WERI-Rb-1 (cell line): Measurements from ENCODE around the gene KREMEN1.

ENCODE experiments used
- DNase-seq: peaks from one replicate; pipeline ENCODE4 v3.0.0-alpha.2; 2020
- H3K27ac ChIP-seq: fragments of 250-450 bp; sonication (Bioruptor Pico); 2 replicates; pipeline ENCODE4 v1.5.1; 2020; ENCODE audit warnings: mild to moderate bottlenecking, moderate library complexity
- H3K27me3 ChIP-seq: fragments of 250-450 bp; sonication (Bioruptor Pico); 2 replicates; pipeline ENCODE4 v1.5.1; 2021; ENCODE audit warnings: mild to moderate bottlenecking, low read depth, moderate library complexity; ENCODE audit not compliant: insufficient read depth, severe bottlenecking
- H3K36me3 ChIP-seq: fragments of 250-450 bp; sonication (Bioruptor Pico); 2 replicates; pipeline ENCODE4 v1.5.1; 2020; ENCODE audit warnings: mild to moderate bottlenecking, moderate library complexity
- H3K4me3 ChIP-seq: 2 replicates; pipeline ENCODE4 v1.5.1; 2011; ENCODE audit warnings: low read depth, mild to moderate bottlenecking, control low read depth, low read length
- H3K9me3 ChIP-seq: fragments of 250-450 bp; sonication (Bioruptor Pico); 2 replicates; pipeline ENCODE4 v1.5.1; 2021; ENCODE audit warnings: mild to moderate bottlenecking, moderate library complexity; ENCODE audit not compliant: severe bottlenecking
- TF ChIP-seq, protein P1 (sequence below): IDR thresholded peaks from 2 replicates; pipeline ENCODE4 v1.5.1; 2011; ENCODE audit warnings: low read depth, mild to moderate bottlenecking, control low read depth, inconsistent platforms, low read length

KREMEN1 gene

DNA sequence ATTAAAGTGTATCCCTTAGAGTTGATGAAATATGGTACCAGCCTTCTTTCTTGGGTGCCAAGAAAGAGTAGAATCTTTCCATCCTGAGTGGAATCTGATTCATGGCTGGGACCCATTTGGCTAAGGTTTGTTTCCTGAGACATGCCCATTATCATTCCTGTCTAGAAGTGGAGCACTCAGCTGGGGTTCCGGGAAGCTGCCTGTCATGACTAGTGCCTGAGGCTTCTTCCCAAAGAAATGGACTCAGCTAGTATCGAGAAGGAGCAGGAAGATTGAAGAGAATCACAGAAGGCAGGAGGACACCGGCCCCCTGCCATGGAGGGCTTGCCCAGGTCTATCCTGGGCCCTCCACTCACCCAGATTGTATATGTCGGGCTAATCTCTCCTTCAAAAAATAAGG lies 57.6 kb downstream of the KREMEN1 start:
- H3K27me3 ChIP-seq = no peaks in the 10 kb centered on the region
- no peaks in the 10 kb centered on the region for H3K9me3 ChIP-seq
- DNase-seq = no peak
- no peak overlapping the region for H3K4me3 ChIP-seq
- TF ChIP-seq, protein P1, sequence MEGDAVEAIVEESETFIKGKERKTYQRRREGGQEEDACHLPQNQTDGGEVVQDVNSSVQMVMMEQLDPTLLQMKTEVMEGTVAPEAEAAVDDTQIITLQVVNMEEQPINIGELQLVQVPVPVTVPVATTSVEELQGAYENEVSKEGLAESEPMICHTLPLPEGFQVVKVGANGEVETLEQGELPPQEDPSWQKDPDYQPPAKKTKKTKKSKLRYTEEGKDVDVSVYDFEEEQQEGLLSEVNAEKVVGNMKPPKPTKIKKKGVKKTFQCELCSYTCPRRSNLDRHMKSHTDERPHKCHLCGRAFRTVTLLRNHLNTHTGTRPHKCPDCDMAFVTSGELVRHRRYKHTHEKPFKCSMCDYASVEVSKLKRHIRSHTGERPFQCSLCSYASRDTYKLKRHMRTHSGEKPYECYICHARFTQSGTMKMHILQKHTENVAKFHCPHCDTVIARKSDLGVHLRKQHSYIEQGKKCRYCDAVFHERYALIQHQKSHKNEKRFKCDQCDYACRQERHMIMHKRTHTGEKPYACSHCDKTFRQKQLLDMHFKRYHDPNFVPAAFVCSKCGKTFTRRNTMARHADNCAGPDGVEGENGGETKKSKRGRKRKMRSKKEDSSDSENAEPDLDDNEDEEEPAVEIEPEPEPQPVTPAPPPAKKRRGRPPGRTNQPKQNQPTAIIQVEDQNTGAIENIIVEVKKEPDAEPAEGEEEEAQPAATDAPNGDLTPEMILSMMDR = no peak
- H3K27ac ChIP-seq = no peak overlapping the region
- no peaks in the 10 kb centered on the region for H3K36me3 ChIP-seq

DNA sequence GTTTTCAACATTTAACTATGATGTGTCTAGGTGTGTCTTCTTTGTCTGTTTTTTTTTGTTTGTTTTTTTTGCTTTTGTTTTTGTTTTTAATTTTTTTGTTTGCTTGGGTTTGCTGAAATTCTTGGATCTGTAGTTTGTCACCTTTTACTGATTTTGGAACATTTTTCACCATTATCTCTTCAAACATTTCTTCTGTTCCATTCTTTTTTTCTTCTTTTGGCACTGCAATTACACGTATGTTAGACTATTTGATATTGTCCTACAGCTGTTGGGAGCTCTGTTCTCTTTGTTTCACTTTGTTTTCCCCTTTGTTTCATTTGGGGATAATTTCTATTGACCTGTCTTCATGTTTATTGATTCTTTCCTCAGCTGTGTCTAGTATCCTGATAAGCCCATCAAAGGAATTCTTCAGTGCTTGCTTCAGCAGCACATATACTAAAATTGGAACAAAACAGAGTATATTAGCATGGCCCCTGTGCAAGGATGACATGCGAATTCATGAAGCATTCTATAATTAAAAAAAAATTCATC lies 60.8 kb downstream of the KREMEN1 start:
- DNase-seq = no peak
- Histone ChIP-seq H3K9me3 (no peaks in the 10 kb centered on the region), H3K27ac (no peak overlapping the region), H3K4me3 (no peak overlapping the region), H3K36me3 (no peaks in the 10 kb centered on the region), H3K27me3 (no peaks in the 10 kb centered on the region)
- TF ChIP-seq, protein P1 = no peak

DNA sequence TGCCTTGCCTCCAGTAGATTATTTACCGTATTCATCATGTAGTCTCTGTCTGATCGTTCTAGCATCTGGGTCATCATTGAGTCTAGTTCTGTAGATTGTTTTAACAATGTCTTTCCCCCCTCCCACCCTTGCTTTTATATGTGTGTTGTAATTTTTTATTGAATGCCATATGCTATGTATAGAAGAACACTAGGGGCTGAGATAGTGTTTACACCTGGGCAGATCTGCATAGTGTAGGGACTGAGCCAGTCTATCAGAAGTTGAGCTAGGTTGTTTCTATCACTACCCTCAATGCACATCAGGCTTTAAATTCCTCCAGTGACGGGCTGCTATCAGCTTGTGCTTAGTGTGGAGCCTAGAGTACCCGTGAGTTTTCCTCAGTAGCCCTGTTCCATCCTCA lies 61.6 kb downstream of the KREMEN1 start:
- H3K9me3 ChIP-seq = no peaks in the 10 kb centered on the region
- H3K27me3 ChIP-seq = no peaks in the 10 kb centered on the region

DNA sequence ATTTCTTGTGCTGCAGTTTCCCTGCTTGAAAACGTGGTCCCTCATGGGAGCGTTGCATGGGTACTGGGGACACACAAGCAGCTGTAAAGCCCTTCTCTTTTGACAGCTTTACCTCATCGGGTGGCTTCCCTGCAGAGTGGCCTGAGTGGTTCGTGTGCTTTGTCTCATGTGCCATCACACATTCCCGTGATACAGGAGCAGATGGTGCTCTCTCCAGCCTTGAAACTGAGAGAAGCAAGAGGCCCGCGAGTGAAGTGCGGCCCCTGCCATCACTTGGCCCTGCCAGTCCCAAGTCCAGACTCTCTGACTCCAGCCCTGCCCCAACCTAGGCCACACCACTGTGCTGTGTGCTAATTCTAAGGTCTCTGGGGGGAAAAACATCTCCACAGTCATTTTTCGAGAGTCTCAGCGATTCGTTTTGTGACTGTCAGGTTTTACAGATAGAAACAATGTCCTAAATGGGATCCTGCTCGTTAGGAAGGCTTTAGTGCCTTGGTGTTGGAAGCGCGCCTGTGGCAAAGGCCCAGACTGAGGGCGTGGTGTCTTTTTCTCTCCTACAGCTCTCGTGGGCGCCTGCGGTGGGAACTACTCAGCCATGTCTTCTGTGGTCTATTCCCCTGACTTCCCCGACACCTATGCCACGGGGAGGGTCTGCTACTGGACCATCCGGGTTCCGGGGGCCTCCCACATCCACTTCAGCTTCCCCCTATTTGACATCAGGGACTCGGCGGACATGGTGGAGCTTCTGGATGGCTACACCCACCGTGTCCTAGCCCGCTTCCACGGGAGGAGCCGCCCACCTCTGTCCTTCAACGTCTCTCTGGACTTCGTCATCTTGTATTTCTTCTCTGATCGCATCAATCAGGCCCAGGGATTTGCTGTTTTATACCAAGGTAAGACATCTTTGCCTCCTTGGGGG lies 64.2 kb downstream of the KREMEN1 start:
- Histone ChIP-seq H3K4me3 (no peak overlapping the region), H3K27me3 (no peaks in the 10 kb centered on the region), H3K36me3 (no peaks in the 10 kb centered on the region; the same call in 1 of the 2 replicates), H3K27ac (no peak overlapping the region), H3K9me3 (no peaks in the 10 kb centered on the region)
- TF ChIP-seq, protein P1 = no peak
- DNase-seq = peak; percentile 20

More for the DNA sequence above, 61.6 kb downstream of the KREMEN1 start:
- Histone ChIP-seq H3K27ac (no peak overlapping the region), H3K36me3 (no peaks in the 10 kb centered on the region), H3K4me3 (no peak overlapping the region)
- DNase-seq = no peak
- TF ChIP-seq, protein P1 = no peak

GRCh38 chr22:29138556-29139305 lies 65.9 kb downstream of the KREMEN1 start:
- Histone ChIP-seq H3K27ac (no peak overlapping the region), H3K9me3 (no peaks in the 10 kb centered on the region), H3K27me3 (no peaks in the 10 kb centered on the region), H3K36me3 (peaks cover 4% of the 10 kb centered on the region; the same call in 1 of the 2 replicates), H3K4me3 (no peak overlapping the region)
- DNase-seq = no peak
- TF ChIP-seq, protein P1 = no peak
